H9 (cell line): ENCODE data around the gene REG1A. TPM values are rescaled to one million over a fixed set of nuclear protein-coding genes. Genes with fewer than 3 reads are reported as not detected.

ENCODE experiments used
- DNase-seq: peaks from one replicate; pipeline ENCODE4 v3.0.0-alpha.2; 2017
- H2AFZ ChIP-seq: one replicate; pipeline ENCODE4 v1.6.1; 2013; ENCODE audit warnings: mild to moderate bottlenecking, low read length, control low read depth, moderate library complexity
- H2AK5ac ChIP-seq: 2 replicates; pipeline ENCODE4 v1.6.1; 2013; ENCODE audit warnings: low read length, control low read depth, mixed read lengths; ENCODE audit not compliant: insufficient read length
- H2BK120ac ChIP-seq: one replicate; pipeline ENCODE4 v1.6.1; 2013; ENCODE audit warnings: low read depth, mild to moderate bottlenecking, low read length, control low read depth, inconsistent platforms; ENCODE audit not compliant: poor library complexity, severe bottlenecking
- H2BK12ac ChIP-seq: 2 replicates; pipeline ENCODE4 v1.6.1; 2013; ENCODE audit warnings: low read length, control low read depth, mixed read lengths, low read depth; ENCODE audit not compliant: insufficient read length
- H2BK15ac ChIP-seq: 2 replicates; pipeline ENCODE4 v1.6.1; 2013; ENCODE audit warnings: low read depth, low read length, control low read depth
- H2BK20ac ChIP-seq: one replicate; pipeline ENCODE4 v1.6.1; 2013; ENCODE audit warnings: low read depth, mild to moderate bottlenecking, low read length, control low read depth, inconsistent platforms; ENCODE audit not compliant: poor library complexity, severe bottlenecking
- H2BK5ac ChIP-seq: 2 replicates; pipeline ENCODE4 v1.6.1; 2013; ENCODE audit warnings: low read length, control low read depth, mixed read lengths; ENCODE audit not compliant: insufficient read length
- H3K14ac ChIP-seq: 2 replicates; pipeline ENCODE4 v1.6.1; 2013; ENCODE audit warnings: low read length, control low read depth; ENCODE audit not compliant: insufficient read depth
- H3K18ac ChIP-seq: 2 replicates; pipeline ENCODE4 v1.6.1; 2013; ENCODE audit warnings: low read depth, mild to moderate bottlenecking, mixed read lengths, low read length, control low read depth; ENCODE audit not compliant: insufficient read length
- H3K23ac ChIP-seq: 2 replicates; pipeline ENCODE4 v1.6.1; 2013; ENCODE audit warnings: low read length, control low read depth, mixed read lengths, low read depth; ENCODE audit not compliant: insufficient read length
- H3K23me2 ChIP-seq: 2 replicates; pipeline ENCODE4 v1.6.1; 2013; ENCODE audit warnings: low read depth, mild to moderate bottlenecking, mixed read lengths, low read length, control low read depth; ENCODE audit not compliant: insufficient read length, poor library complexity, severe bottlenecking
- H3K27ac ChIP-seq: 2 replicates; pipeline ENCODE4 v1.5.1; 2013; ENCODE audit warnings: low read length, control low read depth, mixed read lengths, low read depth; ENCODE audit not compliant: insufficient read length
- H3K27me3 ChIP-seq: 2 replicates; pipeline ENCODE4 v1.6.1; 2013; ENCODE audit warnings: low read length, control low read depth, inconsistent platforms; ENCODE audit not compliant: insufficient read depth
- H3K4ac ChIP-seq: 2 replicates; pipeline ENCODE4 v1.6.1; 2013; ENCODE audit warnings: low read depth, mild to moderate bottlenecking, control low read depth, inconsistent platforms, low read length, moderate library complexity
- H3K4me1 ChIP-seq: 2 replicates; pipeline ENCODE4 v1.6.1; 2013; ENCODE audit warnings: low read length, control low read depth, inconsistent platforms; ENCODE audit not compliant: insufficient read depth
- H3K4me2 ChIP-seq: 2 replicates; pipeline ENCODE4 v1.6.1; 2013; ENCODE audit warnings: low read length, control low read depth, mixed read lengths; ENCODE audit not compliant: insufficient read length, insufficient read depth
- H3K56ac ChIP-seq: 2 replicates; pipeline ENCODE4 v1.6.1; 2013; ENCODE audit warnings: low read depth, mild to moderate bottlenecking, mixed read lengths, low read length, control low read depth; ENCODE audit not compliant: insufficient read length
- H3K79me1 ChIP-seq: 2 replicates; pipeline ENCODE4 v1.6.1; 2013; ENCODE audit warnings: low read depth, mild to moderate bottlenecking, moderate library complexity, low read length, control low read depth, inconsistent platforms; ENCODE audit not compliant: insufficient read depth, poor library complexity, severe bottlenecking
- H3K79me2 ChIP-seq: 2 replicates; pipeline ENCODE4 v1.6.1; 2013; ENCODE audit warnings: low read length, control low read depth, inconsistent platforms; ENCODE audit not compliant: insufficient read depth
- H3K9ac ChIP-seq: 2 replicates; pipeline ENCODE4 v1.6.1; 2013; ENCODE audit warnings: low read length, control low read depth, mixed read lengths; ENCODE audit not compliant: insufficient read length; ENCODE audit errors: extremely low read depth
- H3K9me3 ChIP-seq: one replicate; pipeline ENCODE4 v1.6.1; 2013; ENCODE audit warnings: low read depth, low read length, inconsistent platforms; ENCODE audit not compliant: control insufficient read depth
- H3T11ph ChIP-seq: one replicate; pipeline ENCODE4 v1.6.1; 2013; ENCODE audit warnings: mild to moderate bottlenecking, low read length, control low read depth, inconsistent platforms
- H4K20me1 ChIP-seq: one replicate; pipeline ENCODE4 v1.6.1; 2013; ENCODE audit not compliant: control insufficient read depth, insufficient read length, insufficient read depth
- H4K5ac ChIP-seq: 2 replicates; pipeline ENCODE4 v1.6.1; 2013; ENCODE audit warnings: low read depth, mild to moderate bottlenecking, mixed read lengths, low read length, control low read depth; ENCODE audit not compliant: insufficient read length
- H4K8ac ChIP-seq: replicated peaks from 2 replicates; pipeline ENCODE4 v1.6.1; 2013; ENCODE audit warnings: low read length, control low read depth, mixed read lengths, low read depth; ENCODE audit not compliant: insufficient read length
- H4K91ac ChIP-seq: 2 replicates; pipeline ENCODE4 v1.6.1; 2013; ENCODE audit warnings: low read depth, mild to moderate bottlenecking, moderate library complexity, mixed read lengths, low read length, control low read depth; ENCODE audit not compliant: insufficient read length
- H3K27ac Mint-ChIP-seq, 3 experiments: 2 replicates in 2 of 3; 3 replicates in 1 of 3; pipeline ENCODE4 v1.8.0; 2020 to 2021; ENCODE audit warnings: mixed read lengths in 3 of 3, mild to moderate bottlenecking in 1 of 3, moderate library complexity in 1 of 3
- H3K27me3 Mint-ChIP-seq: 2 replicates; pipeline ENCODE4 v1.8.0; 2021; ENCODE audit warnings: low read depth, mild to moderate bottlenecking, moderate library complexity, mixed read lengths
- H3K36me3 Mint-ChIP-seq, 3 experiments: 2 replicates in 2 of 3; 3 replicates in 1 of 3; pipeline ENCODE4 v1.8.0; 2020 to 2021; ENCODE audit warnings: low read depth in 3 of 3, mixed read lengths in 3 of 3; ENCODE audit not compliant: insufficient read depth in 1 of 3
- H3K4me1 Mint-ChIP-seq, 2 experiments: 2 replicates each; pipeline ENCODE4 v1.8.0; 2020; ENCODE audit warnings: mixed read lengths in 2 of 2
- H3K4me3 Mint-ChIP-seq, 2 experiments: 2 replicates in 1 of 2; 3 replicates in 1 of 2; pipeline ENCODE4 v1.8.0; 2020 to 2021; ENCODE audit warnings: mild to moderate bottlenecking in 2 of 2, mixed read lengths in 2 of 2, moderate library complexity in 1 of 2
- H3K9me3 Mint-ChIP-seq, 2 experiments: 2 replicates in 1 of 2; 3 replicates in 1 of 2; pipeline ENCODE4 v1.8.0; 2020; ENCODE audit warnings: mild to moderate bottlenecking in 2 of 2, mixed read lengths in 2 of 2, moderate library complexity in 1 of 2
- CTCF ChIP-seq: fragments of 200-600 bp; sonication (generic); conservative IDR thresholded peaks from 3 replicates; pipeline ENCODE4 v1.8.0; 2021; ENCODE audit warnings: antibody characterized with exemption, mild to moderate bottlenecking
- WGBS: extraction: QIAGEN DNeasy Blood & Tissue Kit; methylation state at CpG from one replicate; pipeline ENCODE4 v1.1.7; 2013; ENCODE audit warnings: missing lambda C conversion rate, low lambda C conversion rate, mixed read lengths; ENCODE audit not compliant: insufficient read length; ENCODE audit errors: extremely low coverage; 5-methylcytosine and 5-hydroxymethylcytosine counted together
- total RNA-seq: library from RNA; stranded (reverse); gene quantifications from 2 replicates; pipeline ENCODE4 v1.2.1, GENCODE V29; 2021

Gene REG1A
- total RNA-seq, 1 experiment from 2014 or later = not detected

DNA sequence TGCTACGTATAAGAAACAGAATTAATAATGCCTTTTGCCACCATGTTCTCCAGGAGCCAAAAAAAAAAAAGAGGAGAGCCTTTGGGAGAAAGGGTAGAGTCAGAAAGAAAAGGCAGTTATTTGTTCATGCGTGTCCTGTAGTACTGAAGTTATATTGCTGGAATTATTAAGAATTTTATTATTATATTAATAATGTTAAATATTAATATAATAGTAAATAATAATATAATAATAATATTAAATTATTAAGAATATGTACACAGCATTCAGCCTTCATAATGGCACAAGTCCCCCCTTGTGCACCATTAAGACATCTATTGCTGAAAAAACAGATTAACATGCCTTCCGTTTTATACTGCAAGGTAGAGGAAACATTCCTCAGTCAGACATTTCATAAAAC is 8.1 kb downstream of the REG1A start:
- no CpG with 5 or more reads among the region's 3 CpGs for WGBS
- H3K27me3 Mint-ChIP-seq = no peaks in the 10 kb centered on the region

More for the DNA sequence above, 8.1 kb downstream of the REG1A start:
- Histone ChIP-seq H2AFZ (no peak overlapping the region), H3K23ac (no peak overlapping the region), H3K23me2 (no peaks in the 10 kb centered on the region), H3T11ph (no peak overlapping the region), H3K79me2 (no peaks in the 10 kb centered on the region), H4K91ac (no peak overlapping the region), H3K9me3 (no peaks in the 10 kb centered on the region), H3K79me1 (no peaks in the 10 kb centered on the region), H3K27me3 (no peaks in the 10 kb centered on the region), H2BK20ac (no peak overlapping the region), H4K8ac (no peak overlapping the region), H3K27ac (no peak overlapping the region), H2BK15ac (no peak overlapping the region), H3K18ac (no peak overlapping the region), H3K4me2 (no peak overlapping the region), H3K9ac (no peak overlapping the region), H3K4me1 (no peaks in the 10 kb centered on the region), H2BK120ac (no peak overlapping the region), H2BK12ac (no peak overlapping the region), H3K14ac (no peak overlapping the region), H4K5ac (no peak overlapping the region), H3K4ac (no peak overlapping the region), H2BK5ac (no peak overlapping the region), H2AK5ac (no peak overlapping the region), H4K20me1 (no peaks in the 10 kb centered on the region), H3K56ac (no peak overlapping the region)
- TF ChIP-seq CTCF = no peak
- H3K4me1 Mint-ChIP-seq = peaks cover 5% of the 10 kb centered on the region in 2 experiments; a peak in 1 of 4 replicates
- H3K27ac Mint-ChIP-seq = no peak overlapping the region
- H3K9me3 Mint-ChIP-seq = no peaks in the 10 kb centered on the region
- no peaks in the 10 kb centered on the region for H3K36me3 Mint-ChIP-seq
- DNase-seq = no peak
- H3K4me3 Mint-ChIP-seq = no peak overlapping the region
